Activated naive CD8-positive, alpha-beta T cell treated with anti-CD3 and anti-CD28 coated beads, Interleukin-2, amount 50 U/mL, for 24 hours (primary cell): ENCODE data around the gene MED29.

Experiments
- ATAC-seq: fragments of 150-1000 bp; cut with Tn5 transposase; one replicate; pipeline ENCODE4 v1.10.0; 2021
- DNase-seq: peaks from one replicate; pipeline ENCODE4 v3.0.0; 2021
- H3K27ac Mint-ChIP-seq: one replicate; pipeline ENCODE4 v1.8.0; 2021; ENCODE audit warnings: mild to moderate bottlenecking, mixed read lengths
- H3K27me3 Mint-ChIP-seq: one replicate; pipeline ENCODE4 v1.8.0; 2021; ENCODE audit warnings: mixed read lengths
- H3K36me3 Mint-ChIP-seq: one replicate; pipeline ENCODE4 v1.8.0; 2021; ENCODE audit warnings: low read depth, mixed read lengths
- H3K4me1 Mint-ChIP-seq: one replicate; pipeline ENCODE4 v1.8.0; 2021; ENCODE audit warnings: mixed read lengths
- H3K4me3 Mint-ChIP-seq: one replicate; pipeline ENCODE4 v1.8.0; 2021; ENCODE audit warnings: mild to moderate bottlenecking, moderate library complexity, mixed read lengths
- H3K9me3 Mint-ChIP-seq: one replicate; pipeline ENCODE4 v1.8.0; 2021; ENCODE audit warnings: mixed read lengths

MED29 gene

DNA sequence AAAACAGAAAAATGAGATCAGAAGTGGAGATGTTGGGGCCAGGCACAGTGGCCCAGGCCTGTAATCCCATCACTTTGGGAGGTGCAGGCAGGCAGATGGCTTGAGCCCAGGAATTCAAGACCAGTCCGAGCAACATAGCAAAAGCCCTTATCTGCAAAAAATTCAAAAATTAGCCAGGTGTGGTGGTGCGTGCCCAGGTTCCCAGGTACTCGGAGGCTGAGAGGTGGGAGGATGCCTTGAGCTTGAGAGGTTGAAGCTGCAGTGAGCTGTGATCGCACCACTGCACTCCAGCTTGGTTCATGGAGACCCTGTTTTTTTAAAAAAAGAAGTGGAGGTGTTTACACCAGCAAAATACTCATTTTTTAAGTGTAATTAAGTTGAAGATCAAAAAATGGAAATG is 8.9 kb downstream of the MED29 start:
- Mint-ChIP-seq H3K27ac (peak overlapping the region; percentile 35), H3K4me1 (peaks cover 72% of the 10 kb centered on the region), H3K36me3 (peaks cover 8% of the 10 kb centered on the region), H3K4me3 (no peak overlapping the region), H3K9me3 (no peaks in the 10 kb centered on the region), H3K27me3 (no peaks in the 10 kb centered on the region)
- ATAC-seq (no peak), DNase-seq (no peak)

DNA sequence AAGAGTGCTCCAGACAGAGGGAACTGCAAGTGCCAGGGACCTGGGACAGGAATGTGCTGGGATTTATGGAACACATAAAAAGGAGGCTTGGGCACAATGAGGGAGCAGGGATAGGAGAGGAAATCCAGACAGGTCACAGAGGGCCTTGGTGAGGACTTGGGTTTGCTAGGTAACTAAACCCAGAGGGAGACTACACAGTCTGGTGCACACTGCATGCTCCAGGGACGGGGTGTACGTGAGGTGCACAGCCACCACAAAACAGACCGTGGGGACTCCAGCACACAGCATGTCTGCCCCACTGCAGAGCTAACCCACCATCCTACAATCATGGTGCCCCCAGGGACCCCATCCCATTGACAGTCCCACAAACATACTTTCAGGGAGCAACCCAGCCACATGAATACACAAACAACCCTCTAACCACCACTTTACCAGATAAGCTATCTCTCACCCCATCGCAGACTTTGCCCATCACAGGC is 9.9 kb downstream of the MED29 start:
- Mint-ChIP-seq H3K36me3 (peaks cover 6% of the 10 kb centered on the region), H3K27ac (peak overlapping the region; percentile 96), H3K9me3 (no peaks in the 10 kb centered on the region), H3K27me3 (no peaks in the 10 kb centered on the region), H3K4me3 (peak overlapping the region; percentile 70), H3K4me1 (peaks cover 83% of the 10 kb centered on the region)
- peak; percentile 3 for ATAC-seq
- no peak for DNase-seq

DNA sequence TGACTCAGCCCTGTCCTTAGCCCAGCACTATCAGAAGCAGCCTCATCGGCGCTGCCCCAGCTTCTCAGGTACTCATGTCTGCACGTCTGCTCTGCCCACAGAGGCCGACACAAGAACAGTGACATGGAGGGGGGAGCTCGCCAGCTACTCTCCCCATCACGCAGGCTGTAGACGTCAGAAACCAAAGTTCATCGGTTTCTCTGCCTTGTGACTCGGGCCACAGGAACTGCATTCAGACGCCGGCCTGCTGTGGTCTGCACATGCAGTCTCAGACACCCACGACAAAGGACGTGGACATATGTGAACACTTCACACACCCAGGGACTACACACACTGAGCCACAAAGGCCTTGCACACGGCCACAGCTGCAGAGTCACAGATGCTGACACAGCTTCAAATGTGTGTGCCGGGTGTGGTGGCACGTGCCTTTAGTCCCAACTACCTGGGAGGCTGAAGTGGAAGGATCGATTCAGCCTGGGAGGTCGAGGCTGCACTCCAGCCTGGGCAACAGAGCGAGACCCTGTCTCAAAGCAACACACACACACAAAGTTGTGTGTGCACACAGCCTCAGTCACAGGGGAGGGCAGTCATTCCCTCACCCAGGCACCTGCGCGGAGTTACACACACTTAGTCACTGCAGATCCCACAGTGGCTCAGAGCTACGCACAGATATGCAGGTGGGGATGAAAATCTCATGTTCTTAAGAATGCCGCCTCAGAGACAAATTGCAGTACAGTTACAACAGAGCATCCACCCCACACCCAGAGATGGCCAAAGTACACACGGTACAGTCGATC is 10.6 kb downstream of the MED29 start:
- no peaks in the 10 kb centered on the region for H3K27me3 Mint-ChIP-seq
- ATAC-seq: peak; percentile 75
- peak; percentile 85 for DNase-seq
- no peaks in the 10 kb centered on the region for H3K9me3 Mint-ChIP-seq
- H3K4me1 Mint-ChIP-seq: peaks cover 85% of the 10 kb centered on the region
- peak overlapping the region; percentile 96 for H3K27ac Mint-ChIP-seq
- H3K4me3 Mint-ChIP-seq: peak overlapping the region; percentile 70
- H3K36me3 Mint-ChIP-seq: peaks cover 6% of the 10 kb centered on the region

DNA sequence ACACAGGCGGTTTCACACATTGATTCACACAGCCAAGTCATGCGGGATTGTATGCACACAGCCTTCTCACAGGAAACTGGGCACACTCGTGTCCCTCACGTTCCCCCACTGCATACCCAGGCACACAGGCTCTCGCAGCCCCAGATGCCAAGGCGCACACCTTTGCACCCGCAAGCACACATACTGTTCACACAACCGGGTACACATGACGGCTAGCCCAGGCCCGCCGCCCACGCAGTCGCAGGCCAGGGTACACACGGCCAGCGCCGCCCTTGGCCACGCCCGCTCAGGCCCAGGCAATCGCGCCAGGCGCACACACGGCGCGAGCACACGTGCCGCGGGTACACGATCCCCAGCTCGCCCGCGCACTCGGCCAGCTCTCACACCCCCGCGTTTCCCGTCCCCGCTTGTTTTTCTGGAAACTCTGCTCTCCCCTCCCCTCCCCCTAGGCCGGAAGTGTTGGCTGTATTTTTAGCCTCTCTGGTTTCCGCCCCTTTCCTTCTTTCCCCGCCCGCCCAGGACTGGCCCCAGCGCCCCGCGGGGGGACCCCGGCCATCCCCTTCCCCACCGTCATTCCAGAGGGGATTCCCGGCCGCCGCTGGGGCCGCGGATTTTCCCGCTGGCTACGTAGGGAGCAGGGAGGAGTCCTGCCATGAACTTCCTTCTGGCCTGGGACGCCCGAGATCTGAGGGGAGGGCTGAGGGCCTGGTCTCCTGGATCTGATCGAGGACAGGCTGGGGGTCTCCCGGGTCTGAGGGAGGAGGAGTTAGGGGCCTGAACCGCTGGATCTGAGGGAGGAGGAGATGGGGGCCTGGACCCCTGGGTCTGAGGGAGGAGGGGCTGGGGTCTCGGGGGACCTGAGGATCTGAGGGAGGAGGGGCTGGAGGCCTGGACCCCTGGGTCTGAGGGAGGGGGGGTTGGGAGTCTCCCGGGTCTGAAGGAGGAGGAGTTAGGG is 11.4 kb downstream of the MED29 start:
- peak overlapping the region; percentile 70 for H3K4me3 Mint-ChIP-seq

DNA sequence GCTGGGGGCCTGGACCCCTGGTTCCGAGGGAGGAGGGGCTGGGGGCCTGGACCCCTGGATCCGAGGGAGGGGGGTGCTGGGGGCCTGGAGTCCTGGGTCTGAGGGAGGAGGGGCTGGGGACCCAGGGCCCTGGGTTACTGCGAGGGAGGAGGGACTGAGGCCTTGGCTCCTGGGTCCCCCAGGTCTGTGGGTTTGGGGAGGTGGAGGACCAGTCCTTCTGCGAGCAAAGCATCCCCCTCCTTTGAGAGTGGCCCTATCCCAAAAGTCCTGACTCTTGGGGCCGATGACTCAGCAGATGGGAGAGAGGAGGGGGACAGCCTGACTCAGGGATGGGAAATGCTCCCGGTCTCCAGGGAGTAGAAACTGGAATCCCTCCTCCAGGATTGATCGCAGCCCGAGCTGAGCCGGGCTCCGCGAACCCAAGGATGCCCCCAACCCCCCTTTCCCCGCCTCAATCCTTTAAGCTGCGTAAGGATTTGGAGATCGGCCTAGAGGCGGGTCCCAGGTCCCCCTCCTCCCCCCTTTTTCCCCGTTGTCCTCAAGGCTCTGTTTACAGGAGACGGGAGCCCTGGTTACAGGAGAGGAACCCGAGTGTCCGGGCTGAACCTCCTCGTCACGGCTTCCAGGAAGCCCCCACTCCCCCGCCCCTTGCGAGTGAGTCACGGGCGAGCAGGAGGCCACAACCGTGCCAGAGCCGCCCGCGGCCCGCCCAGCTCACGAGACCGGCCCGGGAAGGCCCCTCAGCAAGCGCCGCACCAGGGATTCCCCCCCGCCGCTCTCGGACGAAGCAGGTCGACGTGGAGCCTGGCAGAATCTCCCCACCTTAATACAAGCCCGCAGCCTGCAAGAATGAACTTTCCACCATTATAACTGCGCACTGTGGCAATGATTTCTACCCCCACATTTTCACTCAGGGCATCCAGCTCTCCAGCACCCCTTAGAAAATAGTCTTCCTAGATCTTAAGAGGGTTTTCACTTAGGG is 12.4 kb downstream of the MED29 start:
- H3K27me3 Mint-ChIP-seq: no peaks in the 10 kb centered on the region
- ATAC-seq: peak; percentile 26
- H3K4me3 Mint-ChIP-seq: peak overlapping the region; percentile 70
- H3K9me3 Mint-ChIP-seq: no peaks in the 10 kb centered on the region
- DNase-seq: peak; percentile 96
- peaks cover 76% of the 10 kb centered on the region for H3K4me1 Mint-ChIP-seq
- H3K27ac Mint-ChIP-seq: peak overlapping the region; percentile 96
- peaks cover 17% of the 10 kb centered on the region for H3K36me3 Mint-ChIP-seq

More for the DNA sequence above, 11.4 kb downstream of the MED29 start:
- Mint-ChIP-seq H3K27me3 (no peaks in the 10 kb centered on the region), H3K36me3 (peaks cover 9% of the 10 kb centered on the region), H3K4me1 (peaks cover 81% of the 10 kb centered on the region), H3K27ac (peak overlapping the region; percentile 96), H3K9me3 (no peaks in the 10 kb centered on the region)
- ATAC-seq: peak; percentile 0
- DNase-seq: peak; percentile 87

DNA sequence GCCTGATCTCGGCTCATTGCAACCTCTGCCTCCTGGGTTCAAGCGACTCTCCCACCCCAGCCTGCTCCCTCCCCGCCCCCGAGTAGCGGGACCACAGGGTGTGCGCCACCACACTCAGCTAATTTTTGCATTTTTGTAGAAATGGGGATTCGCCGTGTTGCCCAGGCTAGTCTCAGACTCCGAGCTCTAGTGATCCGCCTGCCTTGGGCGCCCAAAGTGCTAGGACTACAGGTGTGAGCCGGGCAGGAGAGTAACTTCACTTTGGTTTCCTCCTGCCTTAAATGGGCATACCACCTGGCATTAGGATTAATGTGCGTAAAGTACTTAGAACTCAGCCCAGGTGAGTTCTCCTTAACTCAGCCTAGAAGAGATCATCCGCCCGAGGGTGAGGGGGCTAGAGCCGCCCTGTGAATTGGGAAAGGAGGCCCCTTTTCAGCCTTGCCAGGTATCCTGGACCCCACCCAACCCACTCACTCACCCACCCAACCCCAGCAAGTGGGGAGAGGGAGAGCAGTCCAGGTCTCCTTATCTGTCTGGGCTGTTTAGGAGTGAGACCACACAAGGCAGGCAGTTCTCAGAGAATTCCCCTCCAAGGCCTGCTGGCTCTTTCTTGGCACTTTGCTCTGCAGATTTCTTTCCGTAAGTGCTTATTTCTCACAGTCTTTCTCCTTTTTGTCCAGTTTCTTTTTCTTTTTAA is 14.2 kb downstream of the MED29 start:
- peaks cover 68% of the 10 kb centered on the region for H3K4me1 Mint-ChIP-seq
- peak overlapping the region; percentile 69 for H3K27ac Mint-ChIP-seq
- H3K27me3 Mint-ChIP-seq: no peaks in the 10 kb centered on the region
- peak overlapping the region; percentile 86 for H3K4me3 Mint-ChIP-seq
- no peaks in the 10 kb centered on the region for H3K9me3 Mint-ChIP-seq
- DNase-seq: no peak
- H3K36me3 Mint-ChIP-seq: peaks cover 15% of the 10 kb centered on the region
- no peak for ATAC-seq

DNA sequence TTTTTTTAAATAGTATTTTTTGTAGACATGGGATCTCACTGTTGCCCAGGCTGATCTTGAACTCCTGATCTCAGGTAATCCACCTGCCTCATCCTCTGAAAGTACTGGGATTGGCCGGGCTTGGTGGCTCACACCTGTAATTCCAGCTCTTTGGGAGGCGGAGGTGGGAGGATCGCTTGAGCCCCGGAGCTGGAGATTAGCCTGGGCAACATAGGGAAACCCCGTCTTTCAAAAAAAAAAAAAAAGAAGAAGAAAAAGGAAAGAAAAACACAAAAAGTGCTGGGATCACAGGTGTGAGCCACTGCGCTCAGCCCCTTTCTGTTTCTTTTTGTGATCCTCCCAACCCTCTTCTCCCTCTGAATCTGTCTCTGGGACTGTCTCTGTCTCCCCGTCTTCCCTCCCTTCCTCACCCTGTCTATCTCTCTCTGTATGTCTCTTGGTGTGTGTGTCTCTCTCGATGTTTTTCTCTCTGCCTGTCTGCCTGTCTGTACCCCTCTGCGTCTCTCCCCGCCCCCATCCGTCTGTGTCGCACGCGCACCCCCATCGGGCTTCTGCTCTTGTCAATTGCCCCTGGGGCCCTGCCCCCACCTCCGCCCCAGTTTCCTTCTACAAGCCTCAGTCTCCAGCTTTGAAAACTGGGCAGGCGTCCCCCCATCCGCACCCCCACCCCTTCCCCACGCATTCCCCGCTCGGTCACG is 14.9 kb downstream of the MED29 start:
- H3K4me1 Mint-ChIP-seq: peaks cover 68% of the 10 kb centered on the region

DNA sequence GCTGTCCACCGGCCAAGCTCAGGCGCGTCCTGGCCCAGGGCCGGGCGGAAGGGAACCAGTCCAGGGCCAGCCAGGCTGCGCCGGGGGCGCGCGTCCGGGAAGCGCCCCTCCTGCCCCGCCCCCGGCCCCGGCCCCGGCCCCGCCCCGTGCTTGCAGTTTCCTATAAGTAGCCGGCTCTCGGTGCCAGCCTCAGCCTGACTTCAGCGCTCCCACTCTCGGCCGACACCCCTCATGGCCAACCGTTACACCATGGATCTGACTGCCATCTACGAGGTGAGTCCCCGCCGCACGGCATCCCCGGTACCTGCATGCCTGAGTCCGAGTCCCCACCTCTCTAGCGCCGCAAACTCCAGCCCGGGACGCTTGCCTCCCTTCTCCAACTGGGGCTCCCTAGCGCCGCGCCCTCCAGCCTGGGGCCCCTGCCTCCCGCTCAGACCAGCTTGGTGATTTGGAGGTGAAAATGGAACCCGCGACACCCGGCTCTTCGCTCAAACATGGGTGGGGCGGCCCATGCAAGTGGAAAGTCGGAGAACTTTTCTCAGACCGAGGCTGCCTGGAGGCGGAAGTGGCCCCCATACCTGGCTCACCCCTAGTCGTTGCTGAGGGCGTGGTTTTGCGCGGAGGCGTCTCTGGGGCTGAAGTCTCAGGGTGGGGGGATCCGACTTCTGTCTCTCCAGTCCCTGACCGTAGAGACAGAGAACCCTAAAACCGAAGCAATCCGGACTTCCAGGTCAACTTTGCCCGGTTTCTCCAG is 15.7 kb downstream of the MED29 start, which contains the start of gene ZFP36:
TSS of gene ZFP36 (plus strand) at position 192 of the 754 bp plus-strand sequence. CDS start at position 250, 58 bp downstream.
- no peaks in the 10 kb centered on the region for H3K27me3 Mint-ChIP-seq
- DNase-seq (peak; percentile 88), ATAC-seq (peak; percentile 30)
- peak within 1 kb of the TSS; percentile 86 for H3K4me3 Mint-ChIP-seq
- no peaks in the 10 kb centered on the region for H3K9me3 Mint-ChIP-seq
- H3K36me3 Mint-ChIP-seq: peaks cover 15% of the 10 kb centered on the region
- peak within 1 kb of the TSS; percentile 92 for H3K27ac Mint-ChIP-seq
- H3K4me1 Mint-ChIP-seq: peaks cover 68% of the 10 kb centered on the region

More for the DNA sequence above, 14.9 kb downstream of the MED29 start:
- peaks cover 15% of the 10 kb centered on the region for H3K36me3 Mint-ChIP-seq
- H3K4me3 Mint-ChIP-seq: peak overlapping the region; percentile 86
- H3K9me3 Mint-ChIP-seq: no peaks in the 10 kb centered on the region
- H3K27ac Mint-ChIP-seq: peak overlapping the region; percentile 92
- ATAC-seq: peak; percentile 2
- DNase-seq: peak; percentile 86
- H3K27me3 Mint-ChIP-seq: no peaks in the 10 kb centered on the region

DNA sequence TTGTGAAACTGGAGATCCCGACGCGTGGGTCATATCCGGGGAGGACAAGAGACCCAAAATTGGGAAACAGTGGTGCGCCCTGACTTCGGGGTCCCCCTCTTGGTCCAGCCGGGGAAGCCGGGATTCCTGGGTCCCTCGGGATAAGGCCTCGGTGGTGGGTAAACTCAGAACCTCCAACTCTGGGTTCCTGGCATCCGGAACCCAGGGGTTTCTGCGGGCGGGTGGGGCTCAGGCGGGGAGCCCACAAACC is 16.2 kb downstream of the MED29 start:
- DNase-seq (no peak), ATAC-seq (no peak)
- peak overlapping the region; percentile 92 for H3K27ac Mint-ChIP-seq
- peaks cover 68% of the 10 kb centered on the region for H3K4me1 Mint-ChIP-seq
- peak overlapping the region; percentile 86 for H3K4me3 Mint-ChIP-seq
- H3K36me3 Mint-ChIP-seq: peaks cover 17% of the 10 kb centered on the region
- H3K9me3 Mint-ChIP-seq: no peaks in the 10 kb centered on the region
- H3K27me3 Mint-ChIP-seq: peaks cover 2% of the 10 kb centered on the region

DNA sequence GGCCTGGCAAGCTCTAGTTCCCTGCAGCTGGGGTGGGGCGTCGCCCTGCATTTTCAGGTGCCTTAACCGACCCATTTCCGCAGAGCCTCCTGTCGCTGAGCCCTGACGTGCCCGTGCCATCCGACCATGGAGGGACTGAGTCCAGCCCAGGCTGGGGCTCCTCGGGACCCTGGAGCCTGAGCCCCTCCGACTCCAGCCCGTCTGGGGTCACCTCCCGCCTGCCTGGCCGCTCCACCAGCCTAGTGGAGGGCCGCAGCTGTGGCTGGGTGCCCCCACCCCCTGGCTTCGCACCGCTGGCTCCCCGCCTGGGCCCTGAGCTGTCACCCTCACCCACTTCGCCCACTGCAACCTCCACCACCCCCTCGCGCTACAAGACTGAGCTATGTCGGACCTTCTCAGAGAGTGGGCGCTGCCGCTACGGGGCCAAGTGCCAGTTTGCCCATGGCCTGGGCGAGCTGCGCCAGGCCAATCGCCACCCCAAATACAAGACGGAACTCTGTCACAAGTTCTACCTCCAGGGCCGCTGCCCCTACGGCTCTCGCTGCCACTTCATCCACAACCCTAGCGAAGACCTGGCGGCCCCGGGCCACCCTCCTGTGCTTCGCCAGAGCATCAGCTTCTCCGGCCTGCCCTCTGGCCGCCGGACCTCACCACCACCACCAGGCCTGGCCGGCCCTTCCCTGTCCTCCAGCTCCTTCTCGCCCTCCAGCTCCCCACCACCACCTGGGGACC is 16.6 kb downstream of the MED29 start:
- Mint-ChIP-seq H3K36me3 (peaks cover 17% of the 10 kb centered on the region), H3K4me3 (peak overlapping the region; percentile 86), H3K9me3 (no peaks in the 10 kb centered on the region), H3K27ac (peak overlapping the region; percentile 92), H3K27me3 (peaks cover 2% of the 10 kb centered on the region), H3K4me1 (peaks cover 63% of the 10 kb centered on the region)
- DNase-seq (peak; percentile 66), ATAC-seq (no peak)

DNA sequence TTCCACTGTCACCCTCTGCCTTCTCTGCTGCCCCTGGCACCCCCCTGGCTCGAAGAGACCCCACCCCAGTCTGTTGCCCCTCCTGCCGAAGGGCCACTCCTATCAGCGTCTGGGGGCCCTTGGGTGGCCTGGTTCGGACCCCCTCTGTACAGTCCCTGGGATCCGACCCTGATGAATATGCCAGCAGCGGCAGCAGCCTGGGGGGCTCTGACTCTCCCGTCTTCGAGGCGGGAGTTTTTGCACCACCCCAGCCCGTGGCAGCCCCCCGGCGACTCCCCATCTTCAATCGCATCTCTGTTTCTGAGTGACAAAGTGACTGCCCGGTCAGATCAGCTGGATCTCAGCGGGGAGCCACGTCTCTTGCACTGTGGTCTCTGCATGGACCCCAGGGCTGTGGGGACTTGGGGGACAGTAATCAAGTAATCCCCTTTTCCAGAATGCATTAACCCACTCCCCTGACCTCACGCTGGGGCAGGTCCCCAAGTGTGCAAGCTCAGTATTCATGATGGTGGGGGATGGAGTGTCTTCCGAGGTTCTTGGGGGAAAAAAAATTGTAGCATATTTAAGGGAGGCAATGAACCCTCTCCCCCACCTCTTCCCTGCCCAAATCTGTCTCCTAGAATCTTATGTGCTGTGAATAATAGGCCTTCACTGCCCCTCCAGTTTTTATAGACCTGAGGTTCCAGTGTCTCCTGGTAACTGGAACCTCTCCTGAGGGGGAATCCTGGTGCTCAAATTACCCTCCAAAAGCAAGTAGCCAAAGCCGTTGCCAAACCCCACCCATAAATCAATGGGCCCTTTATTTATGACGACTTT is 17.4 kb downstream of the MED29 start:
- Mint-ChIP-seq H3K9me3 (no peaks in the 10 kb centered on the region), H3K4me1 (peaks cover 59% of the 10 kb centered on the region), H3K4me3 (peak overlapping the region; percentile 86), H3K27ac (peak overlapping the region; percentile 92), H3K36me3 (peaks cover 17% of the 10 kb centered on the region), H3K27me3 (peaks cover 2% of the 10 kb centered on the region)
- no peak for DNase-seq
- no peak for ATAC-seq
